T-helper 22 cell (primary cell): ENCODE measurements around the gene SH3PXD2B.

Experiments
- DNase-seq: peaks from one replicate; pipeline ENCODE4 v3.0.0-alpha.2; 2020; ENCODE audit warnings: low read depth

Gene SH3PXD2B

GRCh38 chr5:172436879-172437369 lies 17.4 kb downstream of the SH3PXD2B start:
- no peak for DNase-seq

DNA sequence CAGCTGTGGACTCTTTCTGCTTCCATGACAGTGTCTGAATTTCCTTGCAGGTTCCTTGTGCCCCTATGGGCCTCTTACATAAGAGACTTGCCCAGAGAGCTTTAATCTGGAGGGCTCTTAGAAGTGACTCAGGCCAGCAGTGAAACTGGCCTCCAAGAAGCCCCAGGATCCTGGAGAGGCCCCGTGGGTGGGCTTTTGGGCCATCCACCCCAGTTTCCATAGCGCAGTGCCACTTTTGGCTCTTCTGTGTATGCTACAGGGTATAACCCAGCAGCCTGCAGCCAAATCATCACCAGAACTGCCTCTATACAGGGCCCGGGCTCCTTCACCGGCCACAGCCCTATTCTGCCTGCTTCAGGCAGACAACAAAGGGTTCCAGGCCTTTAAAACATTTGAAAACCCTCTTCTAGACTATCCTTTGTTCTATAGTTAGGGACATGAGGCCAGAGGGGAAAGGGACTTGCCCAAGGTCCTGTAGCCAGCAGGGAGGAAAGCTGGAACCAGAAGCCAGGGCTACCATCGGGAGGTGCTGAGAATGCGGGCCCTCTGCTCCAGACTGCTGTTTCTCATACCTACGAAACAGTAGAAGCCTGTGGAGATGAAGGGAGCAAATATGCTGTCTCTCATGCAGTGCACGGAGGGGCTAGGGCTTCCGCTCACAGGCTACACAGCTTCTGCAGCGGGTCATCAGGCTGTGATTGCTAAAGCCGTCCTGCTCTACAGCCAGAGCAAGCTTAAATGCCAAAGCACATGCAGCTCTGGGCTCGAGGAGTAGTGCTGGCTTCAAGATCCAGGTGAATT lies 18.0 kb downstream of the SH3PXD2B start:
- no peak for DNase-seq

DNA sequence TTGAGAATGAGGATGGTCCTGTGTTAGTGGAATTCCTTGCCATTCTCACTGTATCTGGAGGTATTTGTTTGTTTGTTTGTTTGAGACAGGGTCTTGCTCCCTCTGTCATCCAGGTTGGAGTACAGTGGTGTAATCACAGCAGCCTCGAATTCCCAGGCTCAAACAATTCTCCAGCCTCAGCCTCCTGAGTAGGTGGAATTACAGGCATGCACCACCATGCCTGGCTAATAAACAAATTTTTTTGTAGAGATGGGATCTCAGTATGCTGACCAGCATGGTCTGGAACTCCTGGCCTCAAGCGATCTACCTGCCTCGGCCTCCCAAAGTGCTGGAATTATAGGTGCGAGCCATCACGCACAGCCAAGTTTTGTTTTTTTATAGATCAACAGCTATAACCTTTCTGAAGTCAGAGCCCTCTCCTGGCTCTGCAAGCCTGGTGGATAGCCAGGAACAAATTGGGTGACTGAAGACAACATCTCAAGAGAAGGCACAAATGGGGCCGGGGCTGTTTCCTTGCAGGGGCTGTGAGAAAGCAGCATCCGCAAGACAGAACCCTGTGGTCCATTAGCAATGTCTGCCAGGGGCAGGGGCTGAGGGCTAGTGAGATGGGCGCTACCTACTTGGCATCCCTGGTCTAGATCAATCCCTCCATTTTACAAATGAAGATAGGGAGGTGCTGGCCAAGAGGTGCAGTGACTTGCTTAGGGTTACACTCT lies 18.8 kb downstream of the SH3PXD2B start:
- no peak for DNase-seq

GRCh38 chr5:172434251-172434650 lies 20.1 kb downstream of the SH3PXD2B start:
- no peak for DNase-seq

- no peak for DNase-seq
Measured at GRCh38 chr5:172433513-172433912, 20.8 kb downstream of the SH3PXD2B start.

DNA sequence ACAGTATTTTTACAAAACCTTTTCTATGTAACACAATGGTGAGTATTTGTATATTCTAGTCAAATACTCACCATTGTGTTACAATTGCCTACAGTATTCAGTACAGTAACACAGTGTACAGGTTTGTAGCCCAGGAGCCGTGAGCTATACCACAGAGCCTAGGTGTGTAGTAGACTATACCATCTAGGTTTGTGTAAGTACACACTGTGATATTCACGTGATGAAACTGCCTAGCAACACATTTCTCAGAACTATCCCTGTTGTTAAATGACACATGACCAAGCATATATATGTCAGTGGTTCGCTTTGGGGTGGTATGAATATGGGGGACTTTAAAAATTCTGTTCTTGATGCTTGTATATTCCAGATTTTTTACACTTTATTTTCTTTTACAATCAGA lies 21.3 kb downstream of the SH3PXD2B start:
- no peak for DNase-seq

DNA sequence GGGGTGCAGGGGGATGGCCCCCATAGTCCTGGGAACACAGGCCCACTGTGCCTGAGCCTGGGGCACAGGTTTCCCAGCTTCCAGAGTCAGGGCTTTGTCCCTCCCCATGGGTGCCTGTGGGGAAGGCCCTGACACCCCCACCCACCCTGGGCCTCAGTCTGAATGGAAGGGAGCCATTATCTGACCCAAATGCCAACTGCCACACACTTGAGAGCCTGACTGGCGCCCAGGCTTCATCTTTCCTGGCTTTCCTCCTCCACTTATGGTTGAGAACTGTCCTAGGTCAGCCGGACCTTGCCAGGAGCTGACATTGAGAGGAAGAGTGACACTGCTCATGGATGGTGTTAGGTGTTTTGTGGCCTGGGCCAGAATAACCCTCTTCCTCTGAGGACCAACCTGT lies 24.0 kb downstream of the SH3PXD2B start:
- DNase-seq, result no peak

DNA sequence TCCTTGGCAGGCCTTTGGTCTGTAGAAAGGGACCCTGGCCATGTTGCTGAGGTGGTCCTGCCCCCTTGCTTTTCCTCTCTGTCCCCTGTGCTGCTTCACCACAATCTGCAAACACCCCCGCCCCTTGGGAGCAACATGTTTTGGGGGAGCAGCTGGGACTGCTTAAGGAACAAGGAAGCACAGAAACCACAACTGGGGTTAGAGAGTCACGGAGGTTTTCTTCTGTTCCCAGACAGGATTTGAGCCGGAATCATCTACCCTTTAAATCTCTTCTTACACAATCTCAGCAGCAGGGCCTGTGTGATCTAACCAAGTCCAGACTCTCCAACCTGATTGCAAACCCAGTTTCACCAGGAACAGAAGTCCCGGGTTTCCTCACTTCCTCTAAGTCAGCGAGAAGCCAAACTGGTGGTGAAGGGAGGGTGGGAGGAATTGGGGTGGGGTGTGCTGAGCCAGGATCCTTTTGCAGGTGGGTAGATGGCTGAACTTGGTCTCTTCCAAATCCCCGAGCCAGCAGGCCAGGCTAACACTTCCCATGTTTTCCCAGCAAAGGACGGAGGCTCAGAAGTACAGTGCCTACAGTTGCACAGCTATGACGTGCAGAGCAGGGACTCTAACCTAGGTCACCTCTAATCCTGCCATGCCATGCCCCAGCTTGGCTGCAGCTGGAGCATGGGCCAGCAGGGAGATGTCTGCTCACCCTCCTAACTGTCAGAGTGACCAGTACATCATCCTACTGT lies 25.0 kb downstream of the SH3PXD2B start:
- no peak for DNase-seq

DNA sequence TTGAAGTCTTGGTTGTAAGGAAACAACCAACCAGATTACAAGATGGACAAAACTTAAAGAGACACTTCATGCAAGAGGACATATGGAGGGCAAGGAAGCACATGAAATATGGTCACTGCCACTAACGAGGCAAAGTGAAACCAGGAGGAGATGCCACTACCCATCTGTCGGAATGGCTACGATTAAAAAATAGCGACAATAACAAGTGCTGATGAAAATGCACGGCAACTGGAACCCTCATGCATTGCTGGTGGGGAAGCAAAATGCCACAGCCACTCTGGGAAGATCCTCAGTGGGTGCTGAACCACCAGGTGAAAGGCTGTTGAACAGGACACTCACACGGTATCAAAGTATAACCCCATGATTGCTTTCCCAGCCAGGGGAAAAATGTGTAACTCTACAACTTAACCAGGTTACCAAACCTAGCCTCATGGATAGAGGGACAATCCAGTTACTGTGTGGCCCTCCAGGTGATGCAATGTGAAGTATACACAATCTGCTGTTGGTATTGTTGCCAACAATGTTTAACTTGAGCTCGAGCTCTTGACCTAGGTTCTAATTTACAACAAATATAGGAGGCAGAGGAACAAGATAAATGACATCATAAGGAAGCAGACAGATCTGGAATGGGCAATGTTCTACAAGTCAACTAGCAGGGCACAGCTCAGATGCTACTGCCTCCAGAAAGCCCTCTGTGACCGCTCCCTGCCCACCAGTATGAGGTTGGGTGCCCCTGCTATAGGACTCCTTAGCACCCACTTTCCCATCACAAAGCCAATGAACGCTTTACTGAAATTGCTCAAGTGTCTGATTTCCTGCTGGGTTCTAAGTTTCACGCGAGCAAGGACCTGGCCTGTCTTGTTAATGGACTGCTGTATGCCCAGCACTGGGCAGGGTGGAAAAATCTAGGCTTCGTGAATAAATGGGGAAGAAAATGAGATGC lies 25.8 kb downstream of the SH3PXD2B start:
- DNase-seq, result no peak

DNA sequence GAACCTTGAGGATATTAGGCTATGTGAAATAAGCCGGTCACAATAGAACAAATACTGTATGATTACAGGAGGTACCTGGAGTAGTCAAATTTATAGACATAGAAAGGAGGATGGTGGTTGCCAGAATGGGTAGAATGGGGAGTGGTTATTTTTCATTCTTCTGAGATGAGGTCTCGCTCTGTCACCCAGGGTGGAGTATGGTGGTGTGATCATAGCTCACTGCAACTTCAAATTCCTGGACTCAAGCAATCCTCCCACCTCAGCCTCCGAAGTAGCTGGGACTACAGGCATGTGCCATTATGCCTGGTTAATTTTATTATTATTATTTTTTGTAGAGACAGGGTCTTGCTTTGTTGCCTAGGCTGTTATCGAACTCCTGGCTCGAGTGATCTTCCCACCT lies 27.1 kb downstream of the SH3PXD2B start:
- DNase-seq, result no peak

DNA sequence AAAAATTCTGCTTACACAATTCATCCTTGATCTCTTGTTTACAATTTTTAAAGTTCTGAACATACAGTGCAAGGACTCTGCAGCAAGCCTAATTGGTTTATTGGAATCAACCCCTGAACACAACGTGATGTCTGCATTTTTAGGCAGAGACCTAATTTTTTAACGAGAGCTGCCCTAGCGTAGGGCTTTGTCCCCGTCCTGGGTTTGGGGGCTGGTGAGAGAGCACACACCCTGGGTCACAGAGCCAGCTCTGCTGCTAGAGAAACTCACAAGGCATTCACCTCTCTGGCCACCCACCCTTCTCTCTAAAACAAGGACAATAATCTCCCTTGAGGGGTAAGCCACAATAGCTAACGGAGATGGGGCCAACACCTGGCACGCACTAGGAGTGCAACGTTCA lies 28.2 kb downstream of the SH3PXD2B start:
- DNase-seq, result no peak

- DNase-seq, result no peak
Measured at GRCh38 chr5:172425402-172425801, 28.9 kb downstream of the SH3PXD2B start.

- DNase-seq, result no peak
Measured at GRCh38 chr5:172424808-172425207, 29.5 kb downstream of the SH3PXD2B start.

GRCh38 chr5:172424111-172424490 lies 30.2 kb downstream of the SH3PXD2B start:
- DNase-seq, result no peak

DNA sequence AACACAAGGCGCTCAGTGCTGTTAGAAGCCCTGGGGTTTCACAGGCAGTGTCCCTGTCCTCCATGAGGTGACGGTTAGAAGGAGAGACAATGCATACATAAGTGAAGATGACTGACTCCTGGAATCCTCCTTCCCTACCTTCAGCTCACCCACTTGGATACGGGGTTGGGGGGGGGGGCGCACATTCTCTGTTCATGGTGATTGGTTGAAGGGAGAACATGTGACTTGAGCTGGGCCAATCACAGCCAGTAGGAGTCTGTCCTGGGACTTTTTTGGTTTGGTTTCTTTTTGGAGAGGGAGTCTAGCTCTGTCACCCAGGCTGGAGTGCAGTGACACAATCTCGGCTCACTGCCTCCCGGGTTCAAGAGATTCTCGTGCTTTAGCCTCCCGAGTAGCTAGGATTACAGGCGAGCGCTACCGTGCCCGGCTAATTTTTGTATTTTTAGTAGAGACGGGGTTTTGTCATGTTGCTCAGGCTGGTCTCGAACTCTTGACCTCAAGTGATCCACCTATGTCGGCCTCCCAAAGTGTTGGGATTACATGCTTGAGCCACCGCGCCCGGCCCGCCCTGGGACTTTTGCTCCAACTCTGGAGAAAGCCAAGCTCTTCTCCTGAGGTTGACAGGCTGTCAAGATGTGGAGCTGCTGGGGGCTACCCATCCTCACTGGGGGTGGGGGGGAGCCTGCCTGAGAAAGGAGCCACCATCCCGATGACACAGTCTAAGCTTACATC lies 30.8 kb downstream of the SH3PXD2B start:
- no peak for DNase-seq

GRCh38 chr5:172422255-172422654 lies 32.1 kb downstream of the SH3PXD2B start:
- DNase-seq, result no peak

GRCh38 chr5:172421020-172421419 lies 33.3 kb downstream of the SH3PXD2B start:
- DNase-seq, result no peak

- no peak for DNase-seq
Measured at GRCh38 chr5:172420235-172420939, 33.9 kb downstream of the SH3PXD2B start.

DNA sequence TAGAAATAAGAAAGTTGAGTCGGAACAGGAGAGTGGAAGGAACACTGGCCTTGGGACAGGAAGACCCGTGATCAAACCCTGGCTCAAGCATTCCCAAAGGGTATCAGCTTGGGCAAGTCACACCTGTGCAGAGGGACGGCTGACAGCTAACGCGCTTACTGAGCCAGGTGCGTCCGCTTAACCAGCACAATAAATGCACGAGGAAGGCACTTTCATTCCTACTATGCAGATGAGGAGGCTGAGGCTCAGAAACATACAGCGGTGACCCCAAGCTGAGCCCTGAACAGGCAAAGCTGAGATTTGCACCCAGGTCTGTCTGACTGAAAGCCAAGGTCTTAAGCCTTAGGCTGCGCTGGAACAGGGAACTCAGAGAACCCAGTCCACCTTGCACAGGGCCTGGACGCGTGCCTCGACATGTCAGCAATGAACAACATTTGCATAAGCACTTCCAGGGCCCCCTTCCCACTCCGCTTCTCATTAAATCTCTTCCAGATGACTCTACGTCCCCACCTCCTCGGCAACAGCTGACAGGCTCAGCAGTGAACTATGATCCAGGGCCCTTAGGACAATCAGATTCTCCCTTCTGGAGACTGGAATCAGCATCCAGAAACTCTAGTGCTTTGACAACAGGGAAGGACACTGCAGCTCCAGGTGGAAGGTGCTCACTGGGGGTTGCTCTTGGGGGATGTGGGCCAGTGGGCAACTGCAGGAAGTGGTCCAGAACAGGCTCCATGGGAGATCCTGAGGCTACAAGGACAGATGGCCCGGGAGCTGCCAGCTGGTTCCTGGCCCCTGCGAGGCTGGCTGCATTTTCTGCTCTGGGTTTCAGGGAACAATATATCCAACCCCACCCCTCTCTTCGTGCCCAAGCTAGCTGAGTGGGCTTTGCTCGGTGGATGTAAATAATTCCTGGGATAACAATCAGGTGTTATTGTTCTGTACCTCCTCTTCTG lies 35.2 kb downstream of the SH3PXD2B start:
- no peak for DNase-seq
